ENCODE results near the gene LDHD.
"Not testable (repeated sequence)": the region's sequence is repeated elsewhere in the genome, so short reads cannot be mapped to it uniquely, and the experiment has no call there.

LDHD gene

DNA sequence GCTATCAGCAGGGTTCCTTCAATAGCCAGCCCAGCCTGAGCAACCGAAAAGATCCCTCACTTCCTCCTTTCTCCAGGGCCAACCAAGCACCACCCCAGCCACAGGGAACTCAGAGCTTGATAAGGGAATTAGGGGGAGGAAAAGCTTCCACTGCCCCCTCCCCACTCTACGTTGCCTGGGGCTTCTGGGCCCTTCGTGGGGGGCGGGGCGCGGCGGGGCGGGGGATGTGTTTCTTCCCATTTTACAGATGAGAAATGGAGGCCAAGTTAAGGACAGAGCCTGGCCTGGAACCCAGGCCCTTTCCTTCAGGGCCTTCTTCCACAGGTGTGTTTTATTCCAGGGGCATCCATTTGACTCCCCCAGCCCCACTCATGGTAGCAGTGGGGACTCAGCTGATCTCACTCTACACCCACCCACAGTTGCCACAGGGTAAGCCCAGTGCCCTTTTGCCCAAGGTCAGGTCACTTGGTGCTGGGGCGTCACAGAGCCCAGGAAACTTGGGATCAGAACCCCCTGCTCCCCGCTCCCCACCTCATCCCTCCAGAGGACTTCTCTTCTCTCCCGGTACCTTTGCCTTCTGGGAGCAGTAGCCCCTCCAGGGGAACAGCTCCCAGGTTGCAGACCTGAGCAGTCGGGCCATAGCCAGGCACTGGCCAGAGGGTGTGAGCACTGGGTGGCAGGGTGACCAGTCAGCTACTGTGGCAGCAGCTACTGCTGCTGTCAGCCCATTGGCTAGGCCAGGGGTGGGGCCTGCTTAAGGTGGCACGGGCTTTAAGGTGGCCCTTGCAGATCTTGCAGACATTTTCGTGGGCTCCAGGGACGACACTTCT lies at the start of gene LDHD:
Gene LDHD (minus strand): TSS at position 700 of the 830 bp plus-strand sequence. CDS start 60 bp downstream, at position 640.
- peak; percentile 70 for DNase-seq

DNA sequence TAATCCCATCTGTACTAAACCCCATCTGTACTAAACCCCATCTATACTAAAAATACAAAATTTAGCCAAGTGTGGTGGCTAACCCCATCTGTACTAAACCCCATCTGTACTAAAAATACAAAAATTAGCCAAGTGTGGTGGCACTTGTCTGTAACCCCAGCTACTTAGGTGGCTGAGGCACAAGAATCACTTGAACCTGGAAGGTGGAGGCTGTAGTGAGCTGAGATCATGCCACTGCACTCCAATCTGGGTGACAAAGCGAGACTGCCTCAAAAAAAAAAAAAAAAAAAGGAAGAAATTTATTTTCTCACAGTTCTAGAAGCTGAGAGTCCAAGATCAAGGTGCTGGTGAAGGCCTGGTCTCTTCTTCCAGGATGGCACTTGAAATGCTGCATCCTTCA lies 43.8 kb upstream of the LDHD start:
- no peak for DNase-seq

DNA sequence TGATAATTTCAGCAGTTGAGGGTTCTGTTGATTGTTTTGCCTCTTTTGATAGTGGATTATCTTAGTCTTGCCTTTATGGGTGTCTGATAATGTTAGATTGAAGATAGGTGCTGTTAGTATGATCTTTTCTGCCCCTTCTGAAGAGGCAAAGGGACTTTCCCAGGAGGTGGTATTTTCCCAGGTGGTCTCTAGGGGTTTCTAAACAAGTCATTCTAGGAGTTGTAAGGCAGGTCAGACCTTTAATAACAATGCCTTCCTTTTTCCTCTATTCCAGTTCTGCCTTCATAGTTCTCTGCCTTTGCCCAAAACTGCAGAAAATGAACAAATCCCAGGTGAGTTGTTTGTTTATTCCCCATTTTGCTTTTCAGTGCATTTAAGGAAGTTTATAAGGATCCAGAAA lies 36.1 kb upstream of the LDHD start:
- DNase-seq, result no peak

- DNase-seq, result no peak
Observed at GRCh38 chr16:75151798-75152197, 35.2 kb upstream of the LDHD start.

DNA sequence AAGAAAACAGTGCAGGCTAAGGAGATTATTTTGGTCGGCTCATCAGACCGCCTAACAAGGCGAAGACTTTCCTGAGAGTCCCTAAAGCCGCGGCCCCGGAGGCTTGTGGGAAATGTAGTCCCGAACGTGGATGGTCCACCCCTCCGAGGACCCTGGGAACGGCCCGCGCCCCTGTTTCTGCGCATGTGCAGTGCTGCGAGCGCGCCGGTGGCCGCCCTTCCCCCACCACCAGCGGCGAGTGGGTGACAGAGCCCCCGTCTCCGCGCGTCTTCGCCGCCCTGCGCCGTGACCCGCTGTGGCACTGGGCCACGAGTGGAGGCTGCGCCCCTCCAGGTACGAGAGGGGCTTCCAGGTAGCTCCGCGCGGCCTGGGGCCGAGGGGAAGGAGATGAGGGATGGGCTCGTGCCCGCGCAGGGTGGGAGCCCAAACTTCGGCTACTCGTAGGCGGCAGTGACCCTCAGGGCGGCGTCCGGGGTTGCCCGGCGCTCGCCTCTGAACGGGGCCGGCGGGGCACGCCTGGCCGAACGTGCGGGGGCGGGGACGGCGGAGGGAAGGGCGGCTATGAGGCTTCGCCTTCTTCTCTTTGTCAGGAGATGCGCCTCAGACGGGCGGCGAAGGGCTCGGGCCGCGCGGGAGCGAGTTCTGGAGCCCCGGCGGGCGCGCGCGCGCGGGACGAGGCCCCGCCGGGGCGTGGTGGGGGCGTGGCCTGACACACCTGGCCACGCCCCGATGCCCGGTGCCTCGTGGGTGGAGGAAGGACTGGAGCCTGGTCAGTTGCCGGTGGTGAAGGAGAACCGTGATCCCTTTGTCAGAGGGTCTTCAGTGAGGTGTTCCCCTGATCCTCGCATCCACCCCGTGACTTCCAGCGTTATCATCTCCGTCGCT lies 32.0 kb upstream of the LDHD start, which contains the start of gene ZFP1:
Gene ZFP1 (plus strand): TSS at position 214 of the 885 bp plus-strand sequence. CDS start 4,428 bp downstream, outside the sequence.
- DNase-seq, result peak; percentile 97

DNA sequence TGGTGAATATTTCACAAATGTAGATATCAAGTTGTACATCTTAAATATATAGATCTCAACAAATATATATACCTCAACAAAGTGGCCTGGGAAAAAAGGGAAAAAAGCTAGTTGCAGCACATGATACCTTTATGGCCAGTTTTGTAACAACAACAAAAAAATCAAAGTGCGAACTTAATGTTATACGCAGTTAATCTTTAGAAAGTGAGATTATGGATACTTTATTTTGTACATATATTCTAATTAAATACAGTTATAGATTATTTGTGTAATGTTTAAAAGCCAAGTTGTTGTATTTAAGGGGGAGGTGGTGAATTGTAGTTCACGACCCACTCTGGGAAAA lies 31.4 kb upstream of the LDHD start:
- no peak for DNase-seq

DNA sequence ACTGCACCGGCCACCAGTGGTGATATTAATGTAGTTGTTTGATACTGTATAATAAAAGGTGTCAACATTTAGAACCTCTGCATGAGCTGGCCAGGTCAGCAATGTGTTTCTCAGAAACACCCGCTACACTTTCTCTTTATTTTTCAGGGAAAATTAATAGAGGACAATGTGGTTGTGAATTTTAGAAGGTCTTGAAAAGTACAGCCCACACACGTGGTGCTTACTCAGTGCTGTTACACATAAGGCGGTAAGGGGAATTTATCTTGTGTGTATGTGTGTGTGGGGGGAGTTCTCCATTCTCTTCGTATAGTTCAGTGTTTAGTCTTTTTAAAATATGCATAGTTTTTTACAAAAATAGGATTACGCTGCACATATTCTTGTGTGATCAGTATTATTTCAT lies 27.4 kb upstream of the LDHD start:
- no peak for DNase-seq

GRCh38 chr16:75139498-75139897 lies 22.9 kb upstream of the LDHD start:
- DNase-seq, result no peak

GRCh38 chr16:75138636-75139035 lies 22.1 kb upstream of the LDHD start:
- no peak for DNase-seq

DNA sequence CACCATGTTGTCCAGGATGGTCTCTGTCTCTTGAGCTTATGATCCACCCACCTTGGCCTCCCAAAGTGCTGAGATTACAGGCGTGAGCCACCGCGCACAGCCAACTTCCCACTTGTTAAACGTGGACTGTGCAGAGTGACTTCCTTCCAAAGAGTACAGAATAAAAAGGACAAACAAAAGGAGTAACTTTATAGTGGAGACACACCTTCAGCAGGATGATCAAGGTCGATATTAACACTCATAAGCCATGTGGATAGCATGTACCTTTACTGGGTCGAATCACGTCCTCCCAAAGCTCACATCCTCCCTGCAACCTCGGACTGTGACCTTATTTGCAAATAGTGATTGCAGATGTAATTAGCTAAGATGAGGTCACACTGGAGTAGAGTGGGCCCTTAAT lies 21.7 kb upstream of the LDHD start:
- no peak for DNase-seq

DNA sequence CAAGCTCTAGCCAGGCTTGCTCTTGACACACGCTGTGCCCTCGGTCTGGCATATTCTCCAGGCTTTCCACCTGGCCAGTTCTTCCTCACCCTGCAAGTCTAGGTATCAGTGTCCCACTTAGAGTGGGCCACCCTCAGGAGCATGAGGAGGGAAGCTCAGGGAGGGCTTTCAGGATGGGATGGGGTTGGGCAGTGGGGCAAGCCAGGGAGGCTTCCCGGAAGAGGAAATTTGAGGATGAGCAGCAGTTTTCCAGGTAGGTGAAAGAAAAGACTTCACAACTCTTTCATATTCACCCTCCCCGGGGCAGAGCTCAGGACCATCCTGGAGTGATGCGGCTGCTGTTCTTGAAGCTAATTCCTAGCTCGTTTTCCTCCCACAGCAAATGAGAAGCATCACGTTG lies 14.5 kb upstream of the LDHD start:
- no peak for DNase-seq

- peak; percentile 54 for DNase-seq
Observed at GRCh38 chr16:75130150-75130771, 13.7 kb upstream of the LDHD start.

DNA sequence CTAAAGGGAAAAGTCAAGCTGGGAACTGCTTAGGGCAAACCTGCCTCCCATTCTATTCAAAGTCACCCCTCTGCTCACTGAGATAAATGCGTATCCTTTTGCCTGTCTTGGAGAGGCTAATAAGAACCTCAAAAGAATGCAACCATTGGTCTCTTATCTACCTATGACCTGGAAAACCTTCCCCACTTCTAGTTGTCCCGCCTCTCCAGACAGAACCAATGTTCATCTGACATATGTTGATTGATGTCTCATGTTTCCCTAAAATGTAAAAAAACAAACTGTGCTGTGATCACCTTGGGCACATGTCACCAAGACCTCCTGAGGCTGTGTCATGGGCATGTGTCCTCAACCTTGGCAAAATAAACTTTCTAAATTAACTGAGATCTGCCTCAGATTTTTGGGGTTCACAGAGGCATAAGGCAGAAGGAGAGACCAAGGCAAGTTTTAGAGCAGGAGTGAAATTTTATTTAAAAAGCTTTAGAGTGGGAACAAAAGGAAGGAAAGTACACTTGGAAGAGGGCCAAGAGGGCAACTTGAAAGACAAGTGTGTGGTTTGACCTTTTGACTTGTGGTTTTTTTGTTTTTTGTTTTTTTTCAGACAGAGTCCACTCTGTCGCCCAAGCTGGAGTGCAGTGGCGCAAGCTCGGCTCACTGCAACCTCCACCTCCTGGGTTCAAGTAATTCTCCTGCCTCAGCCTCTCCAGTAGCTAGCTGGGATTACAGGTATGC lies 13.0 kb upstream of the LDHD start:
- DNase-seq, result not testable (repeated sequence)

GRCh38 chr16:75127713-75128415 lies 11.3 kb upstream of the LDHD start:
- DNase-seq, result no peak

DNA sequence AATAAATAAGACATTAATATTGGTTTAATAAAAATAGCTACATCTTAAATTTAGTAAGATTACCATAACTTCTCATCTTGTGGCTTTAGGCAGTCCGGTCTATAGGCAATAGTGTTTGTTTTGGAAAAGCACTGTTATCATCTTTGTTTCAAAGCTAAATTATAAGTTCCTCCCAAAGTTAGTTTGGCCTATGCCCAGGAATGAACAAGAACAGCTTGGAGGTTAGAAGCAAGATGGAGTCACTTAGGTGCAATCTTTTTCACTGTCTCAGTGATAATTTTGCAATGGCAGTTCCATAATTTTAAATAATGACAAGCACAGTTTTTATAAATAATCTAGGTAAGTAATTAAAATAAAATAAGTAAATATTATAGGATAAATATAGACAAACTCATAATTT lies 6.0 kb upstream of the LDHD start:
- no peak for DNase-seq

GRCh38 chr16:75121949-75122568 lies 5.5 kb upstream of the LDHD start:
- DNase-seq, result peak; percentile 67

- no peak for DNase-seq
Observed at GRCh38 chr16:75120253-75120652, 3.7 kb upstream of the LDHD start.

GRCh38 chr16:75118943-75119539 lies 2.5 kb upstream of the LDHD start:
- no peak for DNase-seq

DNA sequence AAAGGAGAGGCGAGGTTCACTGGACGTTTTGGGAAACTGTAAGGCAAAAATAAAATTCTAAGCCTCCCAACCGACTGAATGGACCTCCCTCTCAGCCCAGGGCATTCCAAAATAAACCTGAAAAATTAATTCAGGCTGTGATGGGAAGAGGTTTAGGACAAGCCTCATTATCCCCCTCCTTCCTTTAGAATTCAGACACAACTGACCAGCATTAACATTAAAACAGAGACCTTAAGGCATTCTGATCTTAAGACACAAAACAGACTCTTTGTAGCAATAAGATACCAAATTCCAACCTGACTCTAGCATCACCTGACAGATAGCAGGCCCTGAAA lies 298 bp upstream of the LDHD start:
- DNase-seq, result no peak

GRCh38 chr16:75114946-75115825 lies 1.4 kb downstream of the LDHD start:
- peak; percentile 49 for DNase-seq

Measured in islet precursor cell (in vitro differentiated cells).